ENCODE results near the gene DFFA.
"Not testable (repeated sequence)": the region's sequence is repeated elsewhere in the genome, so short reads cannot be mapped to it uniquely, and the experiment has no call there.

Gene DFFA

DNA sequence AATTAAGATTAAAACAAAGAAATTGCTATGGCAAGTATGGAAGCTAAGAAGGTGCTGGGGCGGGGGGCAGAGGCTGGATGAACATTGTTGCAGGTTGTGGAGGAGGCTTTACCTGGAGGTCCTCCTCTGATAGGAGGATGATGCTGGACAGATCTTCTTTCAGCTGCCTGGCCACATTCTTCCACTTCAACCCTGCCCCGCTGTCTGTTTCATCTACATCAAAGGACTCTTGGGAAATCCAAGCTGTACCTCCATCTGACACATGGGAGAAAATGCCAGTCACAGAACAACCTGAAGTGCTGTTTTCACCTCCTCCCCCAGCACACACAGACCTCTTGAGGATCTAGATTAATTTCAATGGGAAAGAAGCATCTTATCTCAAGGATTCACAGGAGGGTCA is 5.3 kb downstream of the DFFA start:
- no peak for DNase-seq (ENCODE audit: low spot score)

DNA sequence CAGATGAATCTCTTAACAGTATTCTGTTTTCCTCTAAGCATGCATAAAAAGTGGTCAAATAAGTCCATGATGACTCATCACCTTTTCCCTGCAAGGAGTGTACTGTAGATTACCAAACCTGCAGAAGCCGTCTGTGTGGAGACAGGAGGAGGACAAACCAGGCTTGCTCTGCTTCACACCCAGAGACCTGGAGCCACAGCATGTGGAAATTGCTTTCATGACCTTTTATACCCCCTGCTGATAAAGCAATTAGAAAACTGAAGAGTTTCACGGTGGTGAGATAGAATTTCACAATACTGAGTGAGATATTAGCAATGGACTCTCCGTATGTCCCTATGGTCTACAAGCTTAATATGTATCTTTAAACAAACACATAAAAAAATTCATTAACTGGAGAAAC is 13.1 kb downstream of the DFFA start:
- DNase-seq (ENCODE audit: low spot score) = no peak

DNA sequence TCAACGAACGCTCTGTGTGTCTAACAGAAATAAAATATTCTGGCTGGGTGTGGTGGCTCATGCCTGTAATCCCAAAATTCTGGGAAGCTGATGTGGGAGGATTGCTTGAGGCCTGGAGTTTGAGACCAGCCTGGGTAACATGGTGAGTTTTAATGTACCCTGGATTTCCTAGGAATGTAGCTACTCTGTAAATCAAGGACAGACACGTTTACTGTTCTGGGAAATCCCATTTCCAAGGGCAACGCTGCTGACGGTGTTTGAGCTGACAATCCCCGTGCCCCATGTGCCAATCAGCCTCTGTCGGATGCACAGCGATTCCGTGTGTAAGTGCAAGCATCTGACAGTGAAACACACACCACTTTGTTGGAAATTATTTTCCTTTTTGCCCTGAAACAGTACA is 14.5 kb downstream of the DFFA start:
- DNase-seq (ENCODE audit: low spot score) = no peak

DNA sequence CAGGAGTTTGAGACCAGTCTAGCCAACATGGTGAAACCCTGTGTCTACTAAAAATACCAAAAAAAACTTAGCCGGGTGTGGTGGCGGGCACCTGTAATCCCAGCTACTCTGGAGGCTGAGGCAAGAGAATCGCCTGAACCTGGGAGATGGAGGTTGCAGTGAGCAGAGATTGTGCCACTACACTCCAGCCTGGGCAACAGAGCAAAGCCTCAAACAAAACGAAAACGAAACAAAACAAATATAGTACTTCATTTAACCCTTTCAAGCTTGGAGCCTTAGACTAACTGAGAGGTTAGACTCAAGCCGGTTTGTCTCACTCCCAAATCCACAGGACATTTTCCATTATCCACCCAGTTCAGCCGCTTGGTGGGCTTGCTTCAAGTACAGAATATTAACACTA is 14.9 kb downstream of the DFFA start:
- DNase-seq (ENCODE audit: low spot score) = not testable (repeated sequence)

DNA sequence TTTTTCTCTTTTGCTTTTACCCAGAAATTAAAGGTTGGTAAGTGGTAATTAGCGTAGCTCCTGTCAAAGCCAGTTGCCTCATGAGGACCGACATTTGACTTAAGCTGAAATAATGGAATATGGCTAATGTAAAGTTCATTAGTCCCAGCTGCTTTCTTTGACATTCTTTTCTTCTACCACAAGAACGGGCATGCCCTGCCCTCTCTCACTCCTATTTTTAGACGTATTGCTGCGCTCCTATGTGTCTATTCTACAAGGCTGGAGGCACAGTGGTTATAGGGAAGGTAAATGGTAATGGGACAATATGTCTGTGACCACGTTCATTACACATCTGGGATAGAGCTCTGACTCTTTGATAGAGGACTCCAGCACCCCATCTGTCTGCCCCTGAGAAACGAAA is 15.7 kb downstream of the DFFA start:
- no peak for DNase-seq (ENCODE audit: low spot score)

DNA sequence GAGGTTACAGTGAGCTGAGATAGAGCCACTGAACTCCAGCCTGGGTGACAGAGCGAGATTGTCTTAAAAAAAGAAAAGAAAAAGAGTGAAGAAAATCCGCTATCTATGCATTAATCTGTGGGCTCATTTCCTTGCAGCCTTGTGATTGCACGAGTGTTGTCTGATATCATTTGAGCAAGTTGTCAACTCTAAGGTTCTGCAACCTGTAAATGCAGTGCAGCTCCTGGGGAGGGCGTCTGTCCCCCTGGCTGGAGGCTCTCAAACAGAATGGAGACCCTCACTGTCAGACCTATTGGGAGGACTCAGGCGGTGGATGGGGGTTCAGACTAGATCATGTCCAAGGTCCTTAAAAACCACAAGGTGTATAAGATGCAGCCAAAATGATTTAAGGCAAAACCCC is 16.3 kb downstream of the DFFA start:
- DNase-seq (ENCODE audit: low spot score) = no peak

DNA sequence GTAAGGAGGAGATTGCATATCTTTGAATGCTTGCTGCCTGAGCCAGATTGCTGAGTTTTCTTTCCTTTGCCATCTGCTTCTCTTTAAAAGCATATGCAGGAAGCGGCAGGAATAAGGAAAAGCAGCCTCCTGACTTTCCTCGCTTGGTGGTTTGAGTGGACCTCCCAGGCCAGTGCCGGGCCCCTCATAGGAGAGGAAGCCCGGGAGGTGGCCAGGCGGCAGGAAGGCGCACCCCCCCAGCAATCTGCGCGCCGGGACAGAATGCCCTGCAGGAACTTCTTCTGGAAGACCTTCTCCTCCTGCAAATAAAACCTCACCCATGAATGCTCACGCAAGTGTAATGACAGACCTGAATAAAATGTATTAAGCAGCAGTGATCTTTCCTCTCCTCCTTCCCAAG is 21.0 kb downstream of the DFFA start:
- DNase-seq (ENCODE audit: low spot score) = no peak

DNA sequence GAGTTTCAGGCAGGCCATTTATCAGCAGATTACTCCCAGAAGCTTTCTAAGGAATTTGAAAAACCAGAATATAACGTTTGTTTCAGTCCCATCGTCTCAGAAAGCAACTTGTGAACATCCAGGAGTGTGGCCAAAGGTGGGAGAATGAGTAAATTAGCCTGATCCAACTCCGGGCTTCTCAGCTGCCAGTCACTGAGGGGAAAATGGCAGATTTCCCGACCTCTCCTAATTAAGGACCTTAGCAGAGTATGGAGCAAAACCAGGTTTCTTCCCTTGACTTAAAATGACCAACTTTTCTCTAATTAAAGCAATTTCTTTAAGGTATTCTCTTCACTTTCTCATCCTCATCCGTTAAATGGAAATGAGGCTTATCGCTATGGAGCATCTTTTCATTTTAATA is 21.5 kb downstream of the DFFA start:
- DNase-seq (ENCODE audit: low spot score) = no peak

DNA sequence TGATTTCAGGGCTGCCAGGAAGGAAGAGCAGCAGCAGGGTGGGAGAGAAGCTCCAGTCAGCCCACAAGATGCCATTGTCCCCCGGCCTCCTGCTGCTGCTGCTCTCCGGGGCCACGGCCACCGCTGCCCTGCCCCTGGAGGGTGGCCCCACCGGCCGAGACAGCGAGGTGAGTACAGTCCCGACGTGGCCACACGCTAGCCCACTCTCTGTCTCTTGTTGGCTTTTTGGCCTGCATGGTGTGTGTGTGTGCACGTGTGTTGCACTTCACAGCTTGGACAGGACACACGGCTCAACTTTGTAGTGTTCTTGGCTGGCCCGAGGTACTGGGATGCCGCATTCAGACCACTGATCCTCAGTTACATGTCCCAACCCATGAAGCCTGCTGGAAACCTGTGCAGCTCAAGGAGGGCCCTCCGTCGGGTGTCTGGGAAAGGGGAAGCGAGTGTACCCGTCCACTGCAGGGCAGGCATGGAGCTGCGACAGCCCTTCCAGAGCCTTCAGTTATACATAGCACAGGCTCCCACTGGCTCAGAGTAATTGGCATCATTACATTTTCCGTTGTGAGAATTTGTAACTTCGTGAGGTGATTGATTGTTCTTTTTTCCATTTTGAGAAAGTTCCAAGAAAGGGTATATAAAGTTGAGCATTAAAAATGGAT is 22.0 kb downstream of the DFFA start:
- DNase-seq (ENCODE audit: low spot score) = no peak

DNA sequence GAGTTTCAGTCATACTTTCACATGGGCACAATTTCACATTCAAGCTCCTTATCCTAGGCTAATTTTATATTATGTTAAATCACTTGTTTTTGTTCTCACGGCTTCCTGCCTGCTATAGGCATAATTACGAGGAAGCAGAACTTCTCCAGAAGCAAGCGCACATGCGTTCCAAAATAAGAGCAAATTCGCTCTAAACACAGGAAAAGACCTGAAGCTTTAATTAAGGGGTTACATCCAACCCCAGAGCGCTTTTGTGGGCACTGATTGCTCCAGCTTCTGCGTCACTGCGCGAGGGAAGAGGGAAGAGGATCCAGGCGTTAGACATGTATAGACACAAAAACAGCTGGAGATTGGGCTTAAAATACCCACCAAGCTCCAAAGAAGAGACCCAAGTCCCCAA is 22.6 kb downstream of the DFFA start, which contains the start of gene CORT:
TSS of gene CORT (plus strand) at position 281 of the 400 bp plus-strand sequence. CDS start 193 bp downstream, outside the sequence.
- no peak for DNase-seq (ENCODE audit: low spot score)

DNA sequence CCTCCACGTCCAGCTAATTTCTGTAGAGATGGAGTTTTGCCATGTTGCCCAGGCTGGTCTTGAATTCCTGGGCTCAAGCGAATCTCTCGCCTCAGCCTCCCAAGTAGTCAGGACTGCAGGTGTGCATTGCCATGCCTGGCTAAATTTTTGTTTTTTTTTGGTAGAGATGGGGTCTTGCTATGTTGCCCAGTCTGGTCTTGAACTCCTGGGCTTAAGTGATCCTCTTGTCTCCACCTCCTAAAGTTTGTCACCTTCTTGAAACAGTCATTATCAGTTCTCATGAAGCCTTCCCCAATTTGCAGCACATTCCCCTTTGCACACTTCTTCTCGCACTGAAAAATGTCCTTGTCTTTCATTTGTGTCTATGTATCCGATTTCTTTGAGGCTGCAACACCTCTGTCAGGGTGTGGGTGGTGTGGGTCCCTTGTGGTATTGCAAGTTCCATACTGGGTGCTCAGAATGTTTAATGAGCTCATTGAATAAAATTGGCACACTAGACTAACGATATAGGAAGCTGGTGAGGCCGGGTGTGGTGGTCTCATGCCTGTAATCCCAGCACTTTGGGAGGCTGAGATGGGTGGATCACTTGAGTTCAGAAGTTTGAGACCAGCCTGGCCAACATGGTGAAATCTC is 25.4 kb downstream of the DFFA start:
- no peak for DNase-seq (ENCODE audit: low spot score)

DNA sequence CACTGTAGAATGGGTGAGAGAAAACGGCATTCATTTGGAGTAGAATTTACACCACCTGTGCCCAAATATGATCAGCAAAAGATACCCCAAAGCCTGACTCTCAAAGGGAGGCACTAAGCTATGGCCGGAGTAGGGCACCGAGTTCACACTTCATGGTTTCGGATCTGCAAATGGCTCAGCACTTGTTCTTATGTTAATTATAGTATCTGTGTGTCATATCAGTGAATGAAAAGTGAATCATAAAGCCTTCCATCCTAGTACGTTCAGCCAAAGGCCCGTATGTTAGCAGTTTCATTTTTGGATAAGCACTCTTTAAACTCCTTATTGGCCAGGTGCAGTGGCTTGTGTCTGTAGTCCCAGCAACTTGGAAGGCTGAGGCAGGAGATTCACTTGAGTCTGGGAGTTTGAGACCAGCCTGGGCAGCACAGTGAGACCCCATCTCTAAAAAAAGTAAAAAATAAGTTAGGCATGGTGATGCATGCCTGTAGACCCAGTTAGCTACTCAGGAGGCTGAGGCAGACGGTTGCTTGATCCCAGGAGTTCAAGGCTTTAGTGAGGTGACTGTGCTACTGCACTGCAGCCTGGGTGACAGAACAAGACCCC is 27.4 kb downstream of the DFFA start:
- DNase-seq (ENCODE audit: low spot score) = no peak

DNA sequence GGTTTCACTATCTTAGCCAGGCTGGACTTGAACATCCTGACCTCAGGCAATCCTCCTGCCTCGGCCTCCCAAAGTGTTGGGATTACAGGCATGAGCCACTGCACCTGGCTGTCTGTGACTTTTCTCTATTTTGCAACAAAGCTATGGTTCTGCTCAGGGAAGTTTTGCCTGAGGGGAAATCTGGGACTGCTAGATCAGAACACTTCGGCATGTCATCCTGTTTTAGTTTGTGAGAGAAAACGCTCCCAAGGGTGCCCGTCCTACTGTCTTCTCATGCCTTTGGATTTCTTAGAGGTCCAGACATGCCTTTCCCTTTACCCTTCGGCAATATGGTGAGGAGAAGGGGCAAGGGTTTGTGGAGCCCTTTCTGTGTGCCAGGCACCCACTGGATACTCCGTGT is 28.1 kb downstream of the DFFA start:
- no peak for DNase-seq (ENCODE audit: low spot score)

DNA sequence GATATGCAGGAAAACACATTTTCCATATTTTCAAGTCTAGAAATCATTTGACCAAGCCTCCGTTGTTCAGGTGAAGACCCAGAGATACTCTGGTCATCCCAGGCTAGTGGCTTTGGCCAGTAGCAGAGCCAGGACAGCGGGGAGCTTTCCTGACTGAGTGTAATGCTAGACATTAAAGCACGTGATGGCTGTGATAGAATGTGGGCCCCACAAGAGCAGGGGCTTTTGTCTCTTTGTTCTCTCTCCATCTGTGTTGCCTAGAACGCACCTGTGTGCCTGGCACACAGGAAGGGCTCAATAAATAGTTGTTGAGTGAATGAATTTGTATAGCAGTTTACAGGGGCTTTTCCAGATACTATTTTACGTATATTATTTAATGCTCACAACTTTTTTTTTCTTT is 31.5 kb downstream of the DFFA start:
- DNase-seq (ENCODE audit: low spot score) = no peak

DNA sequence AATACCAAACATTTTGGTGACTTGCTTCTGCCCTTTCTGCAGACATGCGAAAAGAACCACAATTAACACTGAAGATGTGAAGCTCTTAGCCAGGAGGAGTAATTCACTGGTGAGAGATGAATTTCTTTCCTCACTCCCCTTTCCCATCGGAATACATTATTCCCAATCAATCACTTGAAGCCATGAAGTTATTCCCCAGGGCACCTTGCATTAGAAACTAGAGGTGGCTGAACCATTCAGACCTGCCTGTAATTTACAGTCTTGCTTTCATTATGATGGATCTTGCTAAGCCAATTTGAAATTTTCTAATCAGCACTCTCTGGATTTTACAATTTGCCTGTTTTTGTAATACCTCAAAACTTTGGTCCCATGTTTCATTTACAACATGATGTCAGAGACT is 32.0 kb downstream of the DFFA start:
- no peak for DNase-seq (ENCODE audit: low spot score)

DNA sequence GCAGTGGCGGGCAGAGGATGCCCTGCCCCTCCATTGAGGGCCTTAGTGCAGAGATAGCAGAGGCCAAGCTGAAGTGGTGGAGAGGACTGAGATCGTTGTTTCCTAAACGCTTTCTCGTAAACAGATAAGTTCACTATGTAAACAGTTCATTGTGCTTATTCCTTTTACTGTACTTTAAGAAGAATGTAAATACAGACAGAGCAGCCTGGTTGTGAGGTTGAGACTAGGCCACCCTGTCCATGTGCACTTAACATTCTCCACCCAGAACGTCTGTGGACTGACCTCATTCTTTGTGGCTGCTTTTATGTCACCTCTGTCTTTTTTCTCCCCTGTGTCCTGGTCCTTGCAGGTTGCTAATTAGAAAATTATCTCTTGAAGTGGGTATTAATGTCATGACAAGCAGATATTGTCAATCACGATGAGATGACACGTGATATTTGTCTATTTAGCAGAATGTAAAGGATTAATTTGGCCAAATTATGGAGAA is 33.6 kb downstream of the DFFA start:
- DNase-seq (ENCODE audit: low spot score) = no peak

DNA sequence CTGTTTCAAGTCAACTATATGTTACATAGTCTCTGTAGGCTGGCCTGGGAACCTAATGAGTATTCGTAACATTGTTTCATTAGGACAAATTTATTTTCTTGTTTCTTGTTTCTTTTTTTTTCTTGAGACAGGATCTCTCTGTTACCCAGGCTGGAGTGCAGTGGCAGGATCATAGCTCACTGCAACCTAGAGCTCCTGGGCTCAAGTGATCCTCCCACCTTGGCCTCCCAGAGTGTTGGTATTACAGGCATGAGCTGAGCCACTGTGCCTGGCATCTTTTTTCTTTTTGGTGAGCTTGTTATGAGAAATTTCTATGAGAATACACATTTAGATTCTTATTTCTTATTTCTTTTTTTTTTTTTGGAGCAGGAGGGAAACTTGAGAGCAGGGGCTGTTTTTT is 35.3 kb downstream of the DFFA start:
- DNase-seq (ENCODE audit: low spot score) = no peak

DNA sequence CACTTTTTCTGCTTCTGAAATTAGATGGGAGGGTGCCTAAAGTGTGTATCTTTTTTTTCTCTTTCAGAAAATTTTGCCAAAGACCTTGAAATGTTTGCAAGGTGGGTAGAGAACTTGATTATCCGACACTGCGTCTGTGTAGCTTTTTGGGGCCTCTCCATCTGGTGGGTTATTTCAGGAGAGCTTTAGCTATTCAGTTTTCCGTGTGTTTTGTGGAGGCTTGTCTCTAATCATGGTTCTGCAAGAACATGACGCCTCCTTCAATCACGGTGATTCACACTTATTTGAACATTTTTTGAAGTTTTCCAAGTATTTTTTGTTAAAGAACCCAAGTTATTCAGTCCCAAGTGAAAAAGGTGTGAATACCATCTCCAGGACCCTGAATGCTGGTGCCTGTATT is 37.7 kb downstream of the DFFA start:
- no peak for DNase-seq (ENCODE audit: low spot score)

DNA sequence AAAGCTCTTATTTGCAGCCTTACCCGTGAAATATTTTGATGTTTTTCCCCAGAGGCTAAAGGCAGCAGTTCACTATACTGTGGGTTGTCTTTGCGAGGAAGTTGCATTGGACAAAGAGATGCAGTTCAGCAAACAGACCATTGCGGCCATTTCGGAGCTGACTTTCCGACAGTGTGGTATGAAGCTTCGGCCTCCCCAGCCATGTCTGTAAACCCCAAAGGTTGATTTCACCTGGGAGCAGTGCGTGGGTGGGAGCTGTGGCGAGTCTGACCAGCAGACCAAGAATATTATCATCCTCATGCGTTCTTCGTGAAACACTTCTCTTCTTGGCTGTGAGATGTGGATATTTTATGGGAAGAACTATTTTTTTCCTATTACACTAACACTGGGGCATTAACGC is 38.5 kb downstream of the DFFA start:
- no peak for DNase-seq (ENCODE audit: low spot score)

DNA sequence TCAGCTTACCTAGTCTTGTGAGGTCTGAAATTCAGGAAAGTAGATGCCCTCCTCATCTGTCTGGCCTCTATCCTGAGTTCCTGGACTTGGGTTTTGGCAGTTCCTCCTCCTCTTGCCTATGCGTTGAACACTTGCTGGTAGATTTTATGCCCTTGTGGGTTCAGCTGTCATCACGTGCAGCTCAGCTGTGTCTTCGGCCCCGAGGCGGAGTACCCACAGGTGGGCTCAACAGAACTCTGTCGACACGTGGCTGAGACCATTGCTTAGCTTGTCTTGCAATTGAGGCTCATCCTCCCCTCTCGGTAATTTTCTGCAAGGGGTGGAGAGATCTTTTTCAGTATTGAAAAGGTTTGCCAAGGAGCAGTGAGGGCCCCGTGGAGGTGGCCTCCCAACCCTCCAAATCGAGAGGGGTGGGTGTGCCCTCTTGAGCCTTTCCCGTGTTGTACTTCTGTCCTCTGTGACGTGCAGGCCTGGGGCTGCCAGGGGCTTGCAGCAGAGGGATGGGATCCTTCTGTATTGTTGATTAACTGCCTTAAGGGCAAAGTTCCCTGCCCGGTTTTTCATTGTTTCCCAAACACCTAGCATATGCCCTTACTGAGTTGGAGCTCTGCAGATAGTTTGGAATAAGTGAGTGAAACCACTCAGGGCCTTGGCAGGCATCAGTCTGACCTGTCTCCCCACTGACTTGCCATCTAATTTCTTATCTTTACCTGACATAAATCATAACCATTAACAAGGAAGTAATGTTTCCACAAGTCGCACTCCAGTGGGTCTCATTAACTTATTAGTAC is 39.2 kb downstream of the DFFA start:
- DNase-seq (ENCODE audit: low spot score) = no peak

DNA sequence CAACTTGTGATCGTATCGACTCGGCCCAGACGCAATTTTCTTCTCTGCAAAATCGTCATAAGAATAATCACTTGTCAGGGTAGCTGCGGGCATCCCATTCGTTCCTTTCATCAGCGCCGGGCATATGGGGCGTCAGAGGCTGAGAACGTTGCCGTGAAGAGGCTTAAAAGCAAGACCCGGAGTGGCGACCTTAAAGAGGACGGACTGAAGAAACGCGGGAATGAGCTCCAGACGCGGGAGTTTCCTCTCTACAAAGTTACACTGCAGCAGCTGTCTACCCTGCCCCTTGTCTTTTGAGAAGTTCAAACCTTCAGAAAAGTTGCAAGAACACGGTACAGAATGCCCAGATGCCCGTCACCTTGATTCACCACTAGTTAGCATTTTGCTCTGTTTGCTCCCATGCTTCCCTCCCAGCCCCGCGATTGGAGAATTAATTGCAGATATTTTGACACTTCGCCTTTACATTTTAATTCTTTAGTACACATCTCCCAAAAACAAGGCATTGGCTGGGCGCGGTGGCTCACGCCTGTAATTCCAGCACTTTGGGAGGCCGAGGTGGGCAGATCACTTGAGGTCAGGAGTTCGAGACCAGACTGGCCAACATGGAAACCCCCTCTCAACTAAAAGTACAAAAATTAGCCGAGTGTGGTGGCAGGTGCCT is 41.1 kb downstream of the DFFA start:
- DNase-seq (ENCODE audit: low spot score) = no peak

Data from cerebellar cortex (tissue), 1 donor.